NCI-H2196 treated with DMSO at 0.1 percent for 48 hours (cell line): ENCODE data around the gene IL10.
"Not testable (repeated sequence)": the region's sequence is repeated elsewhere in the genome, so short reads cannot be mapped to it uniquely, and the experiment has no call there.

Source experiments
- DNase-seq: peaks from one replicate; lab custom pipeline; 2025; ENCODE audit not compliant: unreplicated experiment; lab: John Stamatoyannopoulos, UW

IL10 gene

GRCh38 chr1:206794294-206794908, 22.1 kb upstream of the IL10 start:
- DNase-seq, result no peak

- no peak for DNase-seq
Observed at GRCh38 chr1:206793620-206794019, 21.3 kb upstream of the IL10 start.

GRCh38 chr1:206792939-206793607, 20.8 kb upstream of the IL10 start:
- no peak for DNase-seq

GRCh38 chr1:206790502-206791250, 18.4 kb upstream of the IL10 start:
- DNase-seq, result no peak

- DNase-seq, result no peak
Observed at GRCh38 chr1:206788487-206789050, 16.3 kb upstream of the IL10 start.

GRCh38 chr1:206787891-206788290, 15.6 kb upstream of the IL10 start:
- no peak for DNase-seq

GRCh38 chr1:206786212-206786886, 14.1 kb upstream of the IL10 start:
- no peak for DNase-seq

- DNase-seq, result no peak
Observed at GRCh38 chr1:206785182-206785765, 13.0 kb upstream of the IL10 start.

- no peak for DNase-seq
Observed at GRCh38 chr1:206784471-206784903, 12.2 kb upstream of the IL10 start.

GRCh38 chr1:206783506-206783905, 11.2 kb upstream of the IL10 start:
- DNase-seq, result no peak

- DNase-seq, result no peak
Observed at GRCh38 chr1:206782448-206782847, 10.2 kb upstream of the IL10 start.

- no peak for DNase-seq
Observed at GRCh38 chr1:206779638-206780037, 7.3 kb upstream of the IL10 start.

GRCh38 chr1:206778911-206779310, 6.6 kb upstream of the IL10 start:
- DNase-seq, result not testable (repeated sequence)

- no peak for DNase-seq
Observed at GRCh38 chr1:206778031-206778430, 5.7 kb upstream of the IL10 start.

- no peak for DNase-seq
Observed at GRCh38 chr1:206776229-206776628, 3.9 kb upstream of the IL10 start.

- DNase-seq, result no peak
Observed at GRCh38 chr1:206774093-206774492, 1.8 kb upstream of the IL10 start.

GRCh38 chr1:206771338-206771692, 979 bp downstream of the IL10 start:
- DNase-seq, result no peak

- DNase-seq, result no peak
Observed at GRCh38 chr1:206770531-206771337, 1.6 kb downstream of the IL10 start, which contains the start of gene IL19. TSS of gene IL19 (plus strand) at chr1:206770773. CDS start at chr1:206836663, 65,890 bp downstream.

- no peak for DNase-seq
Observed at GRCh38 chr1:206769304-206769731, 3.0 kb downstream of the IL10 start.
